WTC11 (cell line): ENCODE measurements around the gene GRK2.

Experiments
- ATF3 ChIP-seq: sonication (generic); formaldehyde crosslinking; conservative IDR thresholded peaks from 2 replicates; pipeline ENCODE4 v1.8.1; 2022; ENCODE audit warnings: mild to moderate bottlenecking, missing genetic modification reagents
- CTCF ChIP-seq: fragments of 200-600 bp; IDR thresholded peaks from 2 replicates; pipeline ENCODE4 v1.8.0; 2022; ENCODE audit warnings: antibody characterized with exemption
- TEAD4 ChIP-seq: sonication (generic); formaldehyde crosslinking; IDR thresholded peaks from 2 replicates; pipeline ENCODE4 v1.8.0; 2022; ENCODE audit warnings: mild to moderate bottlenecking, missing genetic modification reagents

GRCh38 chr11:67264260-67264659, 2.0 kb upstream of the GRK2 start:
- TF ChIP-seq TEAD4 (CRISPR knock-in tag): no peak
- TF ChIP-seq CTCF: no peak
- TF ChIP-seq ATF3 (CRISPR knock-in tag): no peak
